ELR (cell line): Measurements from ENCODE around the gene SLC26A8.
A peak's percentile ranks its signal among the peaks of the same experiment; 100 is the strongest.
"Not testable (repeated sequence)": the region's sequence is repeated elsewhere in the genome, so short reads cannot be mapped to it uniquely, and the experiment has no call there.

ENCODE experiments used
- DNase-seq: peaks from one replicate; pipeline ENCODE4 v3.0.0-alpha.2; 2015; ENCODE audit warnings: low read depth

The SLC26A8 gene

DNA sequence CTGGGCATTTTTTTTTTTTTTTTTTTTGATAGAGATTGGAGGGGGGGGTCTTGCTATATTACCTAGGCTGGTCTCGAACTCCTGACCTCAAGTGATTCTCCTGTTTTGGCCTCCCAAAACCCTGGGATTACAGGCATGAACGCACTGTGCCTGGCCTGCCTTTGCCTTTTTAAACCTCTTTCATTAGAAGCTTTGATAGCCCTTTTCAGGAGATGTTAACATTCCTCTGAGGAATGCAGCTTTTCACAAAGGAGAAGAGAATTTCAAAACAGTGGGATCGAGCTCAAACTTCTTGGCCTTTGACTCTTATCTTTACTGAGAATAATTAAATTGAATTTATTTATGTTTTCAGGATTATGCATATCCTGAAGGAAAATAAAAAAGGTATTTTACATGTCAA is 31.3 kb downstream of the SLC26A8 start:
- no peak for DNase-seq

DNA sequence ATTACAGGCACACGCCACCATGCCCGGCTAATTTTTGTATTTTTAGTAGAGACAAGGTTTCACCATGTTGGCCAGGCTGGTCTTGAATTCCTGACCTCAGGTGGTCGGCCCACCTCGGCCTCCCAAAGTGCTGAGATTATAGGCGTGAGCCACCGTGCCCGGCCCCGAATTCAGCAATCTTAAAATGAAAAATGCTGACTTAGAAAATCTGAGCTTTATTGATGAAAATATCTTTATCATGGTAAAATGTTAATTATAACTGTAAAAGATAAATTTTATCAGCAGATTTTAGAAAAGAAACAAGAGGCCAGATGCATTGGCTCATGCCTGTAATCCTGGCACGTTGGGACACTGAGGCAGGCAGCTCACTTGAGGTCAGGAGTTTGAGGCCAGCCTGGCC is 36.4 kb downstream of the SLC26A8 start:
- not testable (repeated sequence) for DNase-seq

DNA sequence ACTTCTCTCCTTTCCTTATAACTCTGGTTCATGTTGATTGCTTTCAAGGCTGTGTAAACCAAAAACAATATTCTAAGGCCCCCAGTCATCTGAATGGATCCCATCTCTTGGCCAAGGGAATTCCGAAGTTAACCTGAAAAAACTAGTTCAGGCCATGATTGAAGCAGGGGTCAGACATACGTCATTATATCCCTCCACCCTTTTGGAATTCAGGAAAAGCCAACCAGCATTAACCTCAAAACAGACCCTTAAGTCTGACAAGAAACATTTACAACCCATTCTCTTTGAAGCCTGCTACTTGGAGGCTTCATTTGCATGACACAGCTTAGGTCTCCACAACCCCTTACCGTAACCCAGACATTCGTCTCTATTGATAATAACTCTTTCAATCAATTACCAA is 39.7 kb downstream of the SLC26A8 start:
- no peak for DNase-seq

DNA sequence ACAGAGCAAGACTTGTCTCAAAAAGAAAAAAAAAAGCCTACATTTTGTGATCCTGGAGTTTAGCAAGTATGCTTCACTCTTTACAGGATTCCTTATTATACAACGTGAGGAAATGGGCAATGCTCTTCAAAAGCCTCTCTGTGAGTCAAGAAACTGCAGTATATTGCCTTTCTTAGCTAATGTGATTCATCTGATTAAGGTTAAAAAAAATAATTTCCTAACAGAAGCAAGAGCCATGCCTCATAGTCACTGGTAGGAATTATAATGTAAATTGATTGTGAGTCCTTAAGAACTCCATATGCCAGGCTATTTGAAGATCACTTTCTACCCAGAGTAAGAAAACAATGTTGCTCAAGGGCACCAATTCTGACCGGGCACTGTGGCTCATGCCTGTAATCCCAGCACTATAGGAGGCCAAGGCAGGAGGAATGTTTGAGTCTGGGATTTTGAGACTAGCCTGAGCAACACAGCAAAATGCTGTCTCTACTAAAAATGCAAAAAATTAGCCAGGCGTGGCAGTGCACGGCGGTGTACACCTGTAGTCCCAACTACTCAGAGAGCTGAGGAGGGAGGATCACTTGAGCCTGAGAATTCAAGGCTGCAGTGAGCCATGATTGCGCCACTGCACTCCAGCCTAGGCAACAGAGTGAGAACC is 43.3 kb downstream of the SLC26A8 start:
- peak; percentile 6 for DNase-seq

DNA sequence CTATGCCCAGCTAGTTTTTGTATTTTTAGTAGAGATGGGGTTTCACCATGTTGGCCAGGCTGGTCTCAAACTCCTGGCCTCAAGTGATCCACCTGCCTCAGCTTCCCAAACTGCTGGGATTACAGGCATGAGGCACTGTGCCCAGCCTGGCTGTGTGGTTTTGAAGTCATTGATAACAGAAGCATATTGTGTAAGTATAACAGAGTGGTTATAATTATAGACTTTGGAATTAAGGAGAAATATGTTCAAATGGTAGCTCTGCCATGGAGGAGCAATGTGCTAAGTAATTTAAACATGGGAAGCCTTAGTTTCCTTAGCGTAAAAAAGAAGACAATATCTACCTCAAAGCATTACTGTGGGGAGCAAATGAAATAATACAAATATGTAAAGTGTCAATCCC is 44.3 kb downstream of the SLC26A8 start:
- not testable (repeated sequence) for DNase-seq

DNA sequence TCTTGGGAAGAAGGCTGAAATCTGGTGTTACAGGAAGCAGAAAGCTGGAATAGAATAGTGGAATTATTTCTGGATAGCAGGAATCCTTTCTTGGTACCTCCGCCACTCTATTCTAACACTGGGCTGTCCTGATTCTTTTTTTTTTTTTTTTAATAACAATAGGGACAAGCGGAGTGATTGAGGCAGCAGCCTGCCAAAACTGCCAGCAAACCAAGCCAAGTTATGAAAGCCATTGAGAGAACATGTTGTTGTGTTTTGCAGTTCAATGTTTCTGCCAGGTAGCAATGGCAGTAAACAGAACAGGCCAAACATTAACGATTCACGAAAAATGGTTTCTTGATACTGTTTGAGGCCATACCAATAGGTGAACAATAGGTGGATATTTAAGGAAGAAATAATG is 47.1 kb downstream of the SLC26A8 start:
- DNase-seq = no peak

DNA sequence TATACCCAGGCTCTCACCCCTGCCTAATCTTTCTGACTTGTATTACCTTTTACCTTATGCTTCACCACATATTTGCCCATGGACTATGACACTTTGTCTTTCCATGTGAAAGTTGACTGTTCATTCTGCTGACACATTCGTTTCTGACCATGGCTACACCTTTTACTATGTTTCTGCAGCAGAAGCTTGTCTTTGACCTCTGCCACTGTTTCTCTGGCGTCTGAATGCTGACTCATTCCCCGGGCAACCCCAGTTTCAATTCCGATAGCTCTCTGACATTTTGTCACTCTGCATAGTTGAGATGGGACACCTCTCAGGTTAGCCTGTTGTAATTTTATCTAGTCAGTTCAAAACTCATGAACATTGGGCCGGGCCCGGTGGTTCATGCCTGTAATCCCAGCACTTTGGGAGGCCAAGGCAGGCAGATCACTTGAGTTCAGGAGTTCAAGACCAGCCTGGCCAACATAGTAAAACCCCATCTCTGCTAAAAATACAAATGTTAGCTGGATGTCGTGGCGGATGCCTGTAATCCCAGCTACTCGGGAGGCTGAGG is 50.7 kb downstream of the SLC26A8 start:
- peak; percentile 22 for DNase-seq

DNA sequence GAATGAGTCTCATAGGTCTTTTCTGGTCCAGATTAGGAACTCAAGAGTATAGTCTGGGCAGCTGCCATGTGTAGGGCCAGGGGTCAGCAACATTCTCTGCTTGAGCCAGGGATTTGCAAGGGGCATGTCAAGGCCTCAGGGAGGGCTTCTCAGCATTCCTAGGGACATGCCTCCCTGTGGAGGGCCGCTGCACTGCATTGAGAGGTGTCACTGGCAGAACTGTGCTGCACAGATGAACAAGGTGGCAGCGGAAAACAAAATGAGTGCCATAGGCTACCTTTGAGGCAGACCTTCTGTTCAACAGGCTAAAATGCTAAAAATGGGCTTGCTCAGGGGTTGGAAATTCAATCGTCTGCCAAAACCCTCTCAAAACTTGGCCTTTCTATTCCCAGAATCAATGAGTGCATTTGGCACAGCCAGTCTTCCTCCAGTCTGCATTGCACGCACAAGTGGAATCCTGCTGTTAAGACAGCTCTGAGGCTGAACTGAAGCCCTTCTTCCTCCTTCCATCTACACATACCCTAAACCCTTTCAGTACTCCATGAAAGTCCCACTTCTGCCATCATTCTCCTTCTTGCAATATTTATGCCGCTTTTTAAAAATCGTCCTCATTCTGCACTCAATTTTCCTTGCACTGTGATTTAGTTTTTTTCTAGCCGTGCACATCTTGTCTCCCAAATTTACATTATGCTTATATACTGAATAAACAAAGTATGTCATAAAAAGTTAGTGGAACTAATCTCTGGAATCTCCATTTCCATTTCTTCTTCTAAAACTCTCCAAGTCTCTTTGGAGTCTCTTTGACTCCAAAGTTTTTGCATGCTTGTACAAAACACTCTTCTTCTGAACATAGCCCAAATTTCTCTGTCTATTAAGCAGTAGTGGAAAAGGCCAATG is 51.7 kb downstream of the SLC26A8 start:
- peak; percentile 8 for DNase-seq

DNA sequence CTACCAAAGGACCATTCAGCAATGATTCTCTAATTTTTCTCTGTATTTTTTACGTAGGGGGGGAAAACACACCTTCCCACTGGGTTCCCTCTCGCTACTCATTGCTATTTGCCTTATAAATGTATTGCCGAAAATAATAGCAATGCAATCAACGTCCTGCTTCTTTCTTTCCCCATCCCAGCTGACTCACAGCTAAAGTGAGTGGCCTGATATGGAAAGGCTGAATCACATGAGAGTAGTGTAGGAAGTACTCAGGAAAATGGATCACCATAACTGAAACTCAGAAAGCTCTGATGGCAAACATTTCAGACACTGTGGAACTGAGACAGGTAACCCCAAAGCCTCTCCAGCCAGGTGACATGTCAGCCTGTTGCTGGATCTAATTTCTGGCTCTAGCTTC is 54.3 kb downstream of the SLC26A8 start:
- DNase-seq = peak; percentile 76

DNA sequence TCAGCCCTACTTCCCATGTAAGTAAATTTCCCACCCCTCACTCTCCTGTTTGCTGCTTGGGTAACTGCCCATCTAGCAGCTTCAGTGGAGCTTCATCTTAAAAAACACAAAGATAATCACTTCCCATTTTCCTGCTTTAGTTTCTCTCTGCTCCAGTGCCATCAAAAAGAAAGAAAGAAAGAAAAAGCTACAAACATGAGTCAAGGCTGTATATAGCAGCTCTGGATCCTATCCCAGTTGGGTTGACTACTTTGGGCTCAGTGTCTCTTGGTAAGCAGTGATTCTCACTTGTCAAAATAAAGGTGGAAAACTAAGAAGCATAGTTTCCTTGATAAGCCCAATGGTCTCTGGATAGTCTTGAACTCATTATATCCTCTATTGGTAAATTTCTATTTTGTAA is 54.8 kb downstream of the SLC26A8 start:
- DNase-seq = no peak

DNA sequence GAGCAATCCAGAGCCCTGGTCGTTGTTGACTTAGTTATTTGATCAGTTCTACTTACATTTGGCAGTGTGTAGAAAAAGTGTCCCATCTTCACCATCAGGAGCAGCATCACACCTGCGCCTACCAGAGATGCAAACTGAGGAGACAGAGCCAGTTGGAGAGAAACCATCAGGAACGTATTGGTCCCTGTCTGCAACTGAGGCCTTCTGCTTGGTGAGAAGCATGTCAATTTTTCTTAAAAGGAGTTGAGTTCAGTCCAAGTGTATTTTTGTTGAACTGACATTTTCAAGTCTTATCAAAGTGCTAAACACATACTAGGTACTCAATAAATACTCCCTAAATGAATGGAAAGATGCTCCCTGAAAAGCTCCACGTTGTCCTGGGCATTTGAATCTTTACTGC is 55.6 kb downstream of the SLC26A8 start:
- DNase-seq = no peak

DNA sequence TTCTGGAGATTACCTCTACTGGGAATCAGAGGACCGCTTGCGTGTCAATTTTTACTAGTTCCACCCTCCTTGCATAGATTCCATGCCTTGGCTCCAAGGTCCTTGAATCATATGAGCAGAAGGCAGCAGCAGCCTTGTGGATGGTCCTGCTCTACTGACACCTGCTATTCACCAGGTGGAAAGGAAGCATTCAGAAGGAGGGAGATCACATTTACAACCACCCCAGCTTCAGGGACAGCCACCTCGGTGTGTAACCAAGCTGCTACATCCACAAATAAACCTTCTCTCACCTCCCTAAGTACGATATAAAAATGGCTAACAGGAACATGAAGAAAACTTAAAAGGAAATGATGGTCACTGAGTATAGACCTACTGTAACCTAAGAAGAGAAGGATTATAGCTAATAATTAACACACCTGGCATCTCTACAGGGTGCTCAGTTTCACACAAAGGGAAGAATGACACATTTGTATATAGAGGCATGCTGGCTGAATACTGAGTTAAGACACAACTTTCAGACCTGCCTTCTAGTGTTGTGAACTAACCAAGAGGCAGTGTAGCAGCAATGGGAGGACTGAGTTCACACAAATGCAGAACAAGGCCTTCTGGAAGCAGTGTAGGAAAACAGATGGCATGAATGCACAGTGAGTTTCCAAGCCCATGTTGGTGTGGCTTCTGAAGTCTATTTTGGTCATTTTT is 57.2 kb downstream of the SLC26A8 start:
- DNase-seq = no peak

DNA sequence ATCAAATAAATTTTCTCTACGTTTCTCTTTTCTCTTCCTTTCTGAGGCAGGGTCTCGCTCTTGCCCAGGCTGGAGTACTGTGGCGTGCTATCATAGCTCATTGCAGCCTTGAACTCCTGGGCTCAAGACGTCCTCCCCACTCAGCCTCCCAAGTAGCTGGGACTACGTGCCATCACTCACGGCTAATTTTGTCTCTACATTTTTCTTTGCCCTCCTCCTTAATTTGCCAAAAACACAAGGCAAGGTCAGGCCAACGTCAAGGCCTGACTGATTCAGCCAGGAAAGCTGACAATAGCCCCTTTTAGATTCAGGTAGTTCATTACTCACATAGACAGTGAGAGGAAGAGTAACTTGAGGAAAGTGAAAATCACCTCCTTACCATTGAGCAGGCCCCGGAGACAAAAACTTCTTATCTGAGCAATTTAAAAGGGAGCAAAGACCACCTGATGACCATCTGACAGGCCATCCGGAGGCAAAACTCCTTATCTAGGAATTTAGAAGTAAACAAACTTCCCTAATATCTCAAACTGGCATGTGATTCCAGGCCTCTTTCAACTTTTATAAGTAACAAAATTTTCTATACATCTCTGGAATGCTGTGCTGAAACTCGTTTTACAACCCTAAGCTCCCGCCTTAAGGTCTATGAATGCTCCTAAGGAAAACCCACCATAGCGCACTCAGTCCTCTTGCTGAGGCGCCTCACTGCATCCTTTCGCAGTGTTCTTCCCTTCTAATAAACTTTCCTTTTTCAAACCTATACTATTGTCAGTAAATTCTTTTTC is 61.5 kb downstream of the SLC26A8 start:
- no peak for DNase-seq

DNA sequence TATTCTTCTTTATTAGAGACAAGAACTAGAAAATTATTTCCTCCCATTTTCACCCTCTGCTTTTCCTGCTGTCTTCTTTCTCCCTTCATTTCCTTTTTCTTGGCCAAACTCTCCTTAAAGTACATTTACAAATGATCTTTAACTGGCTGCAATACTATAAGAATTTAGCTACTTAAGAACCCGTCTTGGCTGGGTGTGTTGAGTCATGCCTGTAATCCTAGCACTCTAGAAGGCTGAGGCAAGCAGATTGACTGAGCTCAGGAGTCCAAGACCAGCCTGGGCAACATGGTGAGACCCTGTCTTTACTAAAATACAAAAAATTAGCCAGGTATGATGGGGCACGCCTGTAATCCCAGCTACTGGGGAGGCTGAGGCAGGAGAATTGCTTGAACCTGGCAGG is 64.3 kb downstream of the SLC26A8 start:
- DNase-seq = peak; percentile 27

DNA sequence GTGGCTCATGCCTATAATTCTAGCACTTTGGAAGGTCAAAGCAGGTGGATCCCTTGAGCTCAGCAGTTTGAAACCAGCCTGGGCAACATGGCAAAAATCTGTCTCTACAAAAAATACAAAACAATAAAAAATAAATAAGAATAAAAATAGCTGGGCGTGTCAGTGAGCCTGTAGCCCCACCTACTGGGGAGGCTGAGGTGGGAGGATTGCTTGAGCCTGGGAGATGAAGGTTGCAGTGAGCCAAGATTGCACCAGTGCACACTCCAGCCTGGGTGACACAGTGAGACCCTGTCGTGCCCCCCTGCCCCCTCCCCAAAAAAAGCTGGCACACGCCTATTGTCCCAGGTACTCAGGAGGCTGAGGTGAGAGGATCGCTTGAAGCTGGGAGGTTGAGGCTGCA is 68.5 kb downstream of the SLC26A8 start:
- DNase-seq = peak; percentile 32

DNA sequence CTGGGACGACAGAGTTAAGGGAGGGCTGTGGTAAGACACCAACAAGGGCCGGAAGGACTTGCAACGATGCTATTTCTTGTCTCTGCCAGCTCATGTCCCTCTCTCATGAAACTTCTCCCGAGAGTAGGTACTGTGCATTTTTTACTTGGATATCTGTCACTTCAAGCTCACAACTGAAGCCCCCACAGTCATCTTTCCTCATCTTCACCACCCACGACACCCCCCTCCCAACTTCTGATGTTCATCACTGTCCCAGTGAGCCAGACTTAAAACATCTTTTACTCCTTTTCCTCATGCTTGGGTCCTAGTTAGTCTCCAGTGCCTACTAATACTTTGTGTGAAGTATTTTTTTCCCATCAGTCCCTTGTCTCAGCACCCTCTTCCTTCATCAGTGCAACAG is 68.9 kb downstream of the SLC26A8 start:
- DNase-seq = peak; percentile 12

DNA sequence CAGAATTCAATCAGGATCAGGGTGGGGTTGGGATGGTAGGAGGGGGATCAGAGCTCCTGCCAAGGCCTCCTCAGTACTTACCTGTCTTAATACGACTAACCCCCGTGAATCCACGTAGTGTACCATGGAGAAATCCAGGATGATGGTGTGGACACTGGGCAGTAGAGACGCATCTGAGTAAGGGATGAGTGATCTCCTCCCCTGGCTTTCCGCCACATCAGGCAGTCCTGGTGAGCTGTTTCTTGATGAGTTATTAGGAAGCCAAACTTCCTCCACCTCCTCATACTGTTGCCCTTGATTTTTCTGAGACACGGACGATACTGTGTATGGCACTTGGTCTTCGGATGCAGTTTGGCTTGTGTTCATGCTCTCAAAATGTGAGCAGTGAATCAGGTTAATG is 69.4 kb downstream of the SLC26A8 start:
- peak; percentile 89 for DNase-seq

DNA sequence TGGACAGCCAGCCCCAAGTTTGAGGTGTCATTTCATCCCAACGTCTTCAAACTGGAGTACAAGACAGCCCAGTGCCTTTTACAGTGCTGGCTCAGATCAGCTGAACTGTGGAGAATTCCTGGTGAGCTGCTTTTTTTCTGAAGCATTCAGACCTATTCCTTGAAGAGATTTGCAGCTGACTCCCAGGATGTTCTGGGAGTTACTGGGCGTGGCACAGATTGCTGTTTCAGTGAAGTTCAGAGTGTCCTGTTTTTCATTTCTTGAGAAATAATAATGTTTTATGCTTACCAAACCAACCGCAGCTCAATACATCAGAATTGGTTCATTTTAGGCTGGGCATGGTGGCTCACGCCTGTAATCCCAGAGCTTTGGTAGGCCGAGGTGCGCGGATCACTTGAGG is 70.1 kb downstream of the SLC26A8 start:
- no peak for DNase-seq

DNA sequence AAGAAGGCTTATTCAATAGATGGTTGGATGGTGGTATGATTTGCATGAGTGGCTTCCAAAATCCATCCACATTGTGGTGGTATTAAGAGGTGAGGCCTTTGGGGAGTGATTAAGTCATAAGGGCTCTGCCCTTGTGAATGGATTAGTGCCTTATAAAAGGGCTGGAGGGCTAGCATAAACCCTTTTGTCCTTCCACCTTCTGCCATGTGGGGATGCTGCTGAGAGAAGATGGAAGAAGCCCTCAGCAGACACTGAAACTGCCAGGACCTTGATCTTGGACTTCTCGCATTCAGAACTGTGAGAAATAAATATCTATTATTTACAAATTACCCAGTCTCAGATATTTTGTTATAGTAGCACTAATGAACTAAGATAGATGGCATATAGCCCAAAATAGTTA is 75.7 kb downstream of the SLC26A8 start:
- peak; percentile 53 for DNase-seq

DNA sequence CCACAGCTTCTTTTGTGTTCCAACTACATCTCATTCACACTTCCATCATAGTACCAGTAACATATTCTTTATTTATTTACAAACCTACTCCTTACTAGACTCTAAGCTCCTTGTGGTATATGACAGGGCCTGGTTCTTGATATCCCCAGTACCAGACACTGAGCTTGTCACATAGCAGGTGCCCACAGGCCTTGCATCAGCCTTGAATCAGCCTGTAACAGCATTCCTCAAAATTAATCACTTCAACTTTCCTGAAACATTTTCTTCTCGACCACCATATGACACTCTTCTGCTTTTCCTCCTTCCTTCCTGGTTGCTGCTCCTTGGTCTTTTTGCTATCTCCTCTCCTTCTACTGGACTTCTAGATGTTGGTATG is 78.8 kb downstream of the SLC26A8 start:
- peak; percentile 54 for DNase-seq

DNA sequence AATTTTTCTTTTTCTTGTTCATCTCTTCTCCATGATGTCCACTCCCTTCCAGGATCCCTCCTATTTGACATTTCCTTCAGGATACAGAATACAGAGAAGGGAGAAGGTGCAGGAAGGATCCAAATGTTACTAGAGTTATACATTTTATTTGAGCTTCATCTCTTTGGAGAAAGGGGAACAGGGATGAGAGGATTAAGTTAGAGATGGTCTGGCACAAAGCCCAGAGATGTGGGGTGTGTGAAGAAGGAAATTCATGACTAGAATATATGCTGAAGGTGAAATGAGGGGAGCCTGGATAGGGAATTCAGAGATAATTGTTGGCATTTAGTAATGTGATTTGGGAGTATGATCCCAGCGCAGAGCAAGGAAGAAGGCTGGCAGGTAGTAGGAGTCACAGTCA is 81.1 kb downstream of the SLC26A8 start:
- no peak for DNase-seq

DNA sequence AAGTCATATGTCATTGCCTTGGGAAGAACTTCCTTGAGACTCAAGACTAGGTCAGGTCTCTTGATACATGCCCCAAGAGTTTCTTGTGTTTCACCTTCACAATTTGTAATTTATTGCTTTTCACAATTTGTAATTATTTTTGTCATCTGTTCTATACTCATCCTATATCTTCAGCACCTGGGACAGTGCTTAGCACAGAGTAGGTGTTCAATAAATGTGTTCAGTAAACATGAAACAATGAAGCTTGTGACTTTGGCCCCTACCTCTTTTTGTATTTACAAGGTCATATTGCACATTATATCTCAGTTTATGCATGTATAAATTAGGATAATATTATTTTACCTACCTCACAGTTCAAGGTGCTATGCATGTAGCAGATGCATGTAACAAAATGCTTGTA is 82.1 kb downstream of the SLC26A8 start:
- DNase-seq = no peak
